NOMO-1 treated with DMSO at 0.1 percent for 48 hours (cell line): ENCODE data around the gene NBPF12.
"Not testable (repeated sequence)": the region's sequence is repeated elsewhere in the genome, so short reads cannot be mapped to it uniquely, and the experiment has no call there.

Experiments used
- DNase-seq: peaks from one replicate; lab custom pipeline; 2025; ENCODE audit not compliant: unreplicated experiment; lab: John Stamatoyannopoulos, UW

NBPF12 gene

GRCh38 chr1:146938242-146938902 lies at the start of gene NBPF12:
Gene NBPF12 (plus strand): TSS chr1:146938324. CDS start chr1:146960144, 21,820 bp downstream.
- peak; percentile 51 for DNase-seq

GRCh38 chr1:146891355-146891754 lies 46.8 kb upstream of the NBPF12 start:
- not testable (repeated sequence) for DNase-seq

GRCh38 chr1:146892331-146892730 lies 45.8 kb upstream of the NBPF12 start:
- not testable (repeated sequence) for DNase-seq

GRCh38 chr1:146907565-146908261 lies 30.4 kb upstream of the NBPF12 start:
- DNase-seq, result not testable (repeated sequence)

GRCh38 chr1:146912975-146913374 lies 25.1 kb upstream of the NBPF12 start:
- DNase-seq, result not testable (repeated sequence)

- not testable (repeated sequence) for DNase-seq
These were observed 17.3 kb upstream of the NBPF12 start for GRCh38 chr1:146920811-146921210.

GRCh38 chr1:146922614-146923013 lies 15.5 kb upstream of the NBPF12 start:
- DNase-seq, result not testable (repeated sequence)

GRCh38 chr1:146924106-146924505 lies 14.0 kb upstream of the NBPF12 start:
- not testable (repeated sequence) for DNase-seq

GRCh38 chr1:146926413-146926812 lies 11.7 kb upstream of the NBPF12 start:
- DNase-seq, result not testable (repeated sequence)

- DNase-seq, result not testable (repeated sequence)
These were observed 7.9 kb upstream of the NBPF12 start for GRCh38 chr1:146930225-146930624.

GRCh38 chr1:146934390-146935223 lies 3.5 kb upstream of the NBPF12 start:
- DNase-seq, result not testable (repeated sequence)

- DNase-seq, result not testable (repeated sequence)
These were observed 662 bp upstream of the NBPF12 start for GRCh38 chr1:146937462-146937861.

- not testable (repeated sequence) for DNase-seq
These were observed 1.0 kb downstream of the NBPF12 start for GRCh38 chr1:146938927-146939786.

- DNase-seq, result not testable (repeated sequence)
These were observed 2.2 kb downstream of the NBPF12 start for GRCh38 chr1:146940293-146940692.

GRCh38 chr1:146943342-146943886 lies 5.3 kb downstream of the NBPF12 start:
- not testable (repeated sequence) for DNase-seq

GRCh38 chr1:146948127-146948526 lies 10.0 kb downstream of the NBPF12 start:
- not testable (repeated sequence) for DNase-seq

GRCh38 chr1:146964340-146964739 lies 26.2 kb downstream of the NBPF12 start:
- not testable (repeated sequence) for DNase-seq

GRCh38 chr1:146966351-146966750 lies 28.2 kb downstream of the NBPF12 start:
- DNase-seq, result not testable (repeated sequence)

GRCh38 chr1:146970656-146971055 lies 32.5 kb downstream of the NBPF12 start:
- DNase-seq, result not testable (repeated sequence)

- not testable (repeated sequence) for DNase-seq
These were observed 34.6 kb downstream of the NBPF12 start for GRCh38 chr1:146972681-146973080.
